ENCODE data around the gene PIK3R5.
A peak's percentile ranks its signal among the peaks of the same experiment; 100 is the strongest.

PIK3R5 gene

DNA sequence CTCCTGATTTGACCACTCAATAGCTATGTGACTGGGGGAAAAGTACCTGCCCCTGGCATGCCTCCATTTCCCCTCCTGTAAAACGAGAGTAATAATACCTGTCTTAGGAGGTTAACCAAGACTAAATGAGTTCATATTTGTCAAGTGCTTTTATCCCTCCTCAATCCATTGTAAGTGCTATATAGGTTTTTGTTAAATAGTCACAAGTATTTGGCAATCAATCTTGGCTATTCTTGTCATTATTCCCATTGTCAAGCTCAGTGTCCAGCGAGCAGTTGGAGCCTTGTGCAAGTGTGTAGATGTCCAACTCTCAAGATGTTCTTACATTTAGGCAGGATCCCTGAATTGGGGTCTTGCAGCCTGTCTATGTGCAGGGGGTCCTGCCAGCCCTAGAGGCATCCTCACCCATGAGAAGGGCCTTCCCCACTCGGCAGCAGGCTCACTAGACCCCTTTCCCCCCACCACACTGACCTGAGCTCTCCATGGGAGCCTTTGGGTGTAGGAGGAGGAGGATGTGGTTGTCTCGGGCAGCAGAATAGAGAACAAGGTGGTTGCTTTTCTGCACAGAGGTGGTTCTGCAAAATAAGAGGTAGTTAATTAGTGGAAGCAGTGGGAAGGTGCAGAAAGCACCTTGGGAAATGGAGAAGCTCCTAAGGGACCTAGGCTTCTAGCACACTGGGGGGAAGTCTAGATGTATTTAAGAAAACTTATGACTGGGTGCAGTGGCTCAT lies 116.0 kb downstream of the PIK3R5 start:
- no peak for DNase-seq

DNA sequence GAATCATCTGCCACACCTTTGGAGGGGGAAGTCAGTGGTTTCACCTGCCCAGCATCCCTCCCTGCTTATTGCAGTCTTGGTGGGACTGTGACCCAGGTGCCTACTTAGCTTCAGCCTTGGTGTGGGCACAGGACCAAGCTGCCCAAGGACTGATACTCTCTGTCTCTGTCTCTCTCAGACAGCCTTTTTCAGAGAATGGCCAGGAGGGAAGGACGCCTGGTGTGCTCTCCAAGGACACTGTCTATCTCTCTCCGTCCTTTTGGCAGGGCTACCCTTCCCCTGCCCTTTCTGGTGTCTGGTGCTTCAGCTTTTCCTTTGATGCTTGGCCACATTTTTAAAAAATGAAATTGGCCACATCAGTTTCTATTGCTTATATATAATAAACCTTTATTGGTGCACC lies 117.6 kb downstream of the PIK3R5 start:
- no peak for DNase-seq

DNA sequence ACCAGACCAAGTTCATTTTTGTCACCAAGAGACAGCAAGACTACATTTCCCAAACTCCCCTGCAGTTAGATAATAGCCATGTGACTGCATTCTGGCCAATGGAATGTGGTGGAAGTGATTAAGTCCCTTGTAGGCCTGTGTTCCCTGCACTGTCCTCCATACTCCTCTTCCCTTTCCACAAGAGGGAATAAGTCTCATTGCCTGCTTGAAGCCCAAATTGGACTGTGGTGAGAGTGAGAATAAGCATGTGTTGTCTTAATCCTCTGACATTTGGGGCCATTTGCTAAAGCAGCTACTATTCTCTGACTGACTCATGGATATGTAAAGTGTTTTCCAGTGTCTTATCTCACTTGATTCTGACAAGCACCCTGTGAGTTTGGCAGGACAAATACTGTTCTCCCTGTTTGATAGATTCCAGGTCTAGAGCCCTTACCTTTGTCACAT lies 118.7 kb downstream of the PIK3R5 start:
- peak; percentile 48 for DNase-seq

DNA sequence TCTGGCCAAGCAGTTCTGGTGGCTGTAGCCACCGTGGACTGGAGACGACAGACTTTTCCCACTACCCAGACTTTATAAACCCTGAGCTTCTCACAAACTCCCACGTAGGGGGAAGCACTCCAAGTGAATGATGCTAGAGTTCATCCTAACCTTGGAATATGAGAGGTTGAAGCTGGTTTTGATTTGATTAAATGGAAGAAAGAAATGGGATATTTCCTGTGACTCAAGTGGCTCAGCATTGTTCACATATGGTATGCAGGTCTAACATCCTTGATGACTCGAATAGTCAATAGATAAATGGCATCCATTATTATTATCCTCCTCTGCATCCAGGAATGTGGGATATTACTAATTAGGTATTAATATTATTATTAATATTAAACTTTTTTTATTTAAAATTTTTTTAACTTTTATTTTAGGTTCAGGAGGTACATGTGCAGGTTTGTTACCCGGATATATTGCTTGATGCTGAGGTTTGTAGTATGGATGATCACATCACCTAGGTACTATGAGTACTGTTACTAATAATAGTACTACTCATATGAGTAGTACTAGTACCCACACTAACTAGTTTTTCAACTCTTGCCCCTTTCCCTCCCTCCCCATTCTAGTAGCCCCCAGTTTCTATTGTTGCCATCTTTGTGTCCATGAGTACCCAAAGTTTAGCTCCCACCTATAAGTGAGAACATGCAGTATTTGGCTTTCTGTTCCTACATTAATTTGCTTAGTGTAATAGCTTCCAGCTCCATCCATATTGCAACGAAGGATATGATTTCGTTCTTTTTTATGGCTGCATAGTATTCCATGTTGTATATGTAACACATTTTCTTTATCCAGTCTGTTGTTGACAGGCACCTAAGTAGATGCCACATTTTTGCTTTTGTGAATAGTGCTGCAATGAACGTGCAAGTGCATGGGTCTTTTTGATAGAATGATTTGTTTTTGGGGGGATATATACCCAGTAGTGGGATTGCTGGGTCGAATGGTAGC lies 121.0 kb downstream of the PIK3R5 start:
- no peak for DNase-seq

DNA sequence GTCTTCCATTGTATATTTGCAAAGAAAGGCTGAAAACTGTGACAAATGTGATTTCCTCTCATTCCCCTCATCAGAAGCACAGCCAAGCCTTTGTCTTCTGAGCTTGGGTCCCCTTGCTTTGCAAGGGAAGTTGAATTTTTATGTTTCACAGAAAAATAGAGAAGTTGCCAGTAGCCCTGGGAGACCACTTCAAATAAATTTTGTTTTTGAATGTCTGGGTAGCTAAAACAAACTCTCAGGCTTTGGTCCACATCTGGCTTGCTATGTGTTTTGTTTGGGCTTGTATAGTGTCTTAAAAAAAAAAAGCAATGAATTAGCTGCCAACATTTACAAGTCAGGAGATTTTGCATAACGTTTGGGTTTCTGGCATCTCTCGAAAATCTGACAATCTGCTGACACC lies 122.2 kb downstream of the PIK3R5 start:
- no peak for DNase-seq

DNA sequence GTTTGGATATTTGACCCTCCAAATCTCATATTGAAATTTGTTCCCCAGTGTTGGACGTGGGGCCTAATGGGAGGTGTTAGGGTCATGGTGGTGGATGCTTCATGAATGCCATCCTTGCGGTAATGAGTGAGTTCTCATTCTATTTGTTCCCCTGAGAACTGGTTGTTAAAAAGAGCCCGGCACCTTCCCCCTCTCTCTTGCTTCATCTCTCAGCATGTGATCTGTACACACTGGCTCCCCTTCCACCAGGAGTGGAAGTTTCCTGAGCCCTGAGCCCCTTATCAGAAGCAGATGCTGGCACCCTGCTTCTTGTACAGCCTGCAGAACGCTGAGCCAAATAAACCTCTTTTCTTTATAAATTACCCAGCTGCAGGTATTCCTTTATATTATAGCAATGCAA lies 123.7 kb downstream of the PIK3R5 start:
- no peak for DNase-seq

DNA sequence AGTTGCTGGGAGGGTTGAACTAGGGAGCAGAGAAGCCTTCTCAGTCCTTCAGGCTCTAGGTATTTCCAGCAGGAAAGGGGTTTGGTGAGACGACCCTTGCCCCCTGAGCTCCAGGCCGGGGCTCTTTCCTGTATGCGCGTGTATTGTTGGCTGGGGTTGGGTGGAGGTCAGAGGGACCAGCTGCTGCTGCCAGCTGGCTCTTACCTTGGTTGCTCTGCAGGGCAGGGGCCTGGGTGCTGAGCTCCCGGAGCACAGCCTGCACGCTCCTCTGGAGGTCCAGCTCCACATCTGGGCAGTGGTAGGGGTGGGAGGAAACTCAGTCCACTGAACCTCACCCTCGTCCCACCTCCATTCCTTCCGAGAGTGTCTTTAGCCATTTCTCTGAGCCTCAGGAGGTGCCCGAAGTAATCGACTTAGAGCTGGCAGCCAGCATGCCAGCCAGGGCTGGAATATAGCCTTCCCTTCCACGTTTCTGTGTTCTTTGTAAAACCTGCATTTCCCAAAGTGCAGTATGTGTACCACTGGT lies 126.0 kb downstream of the PIK3R5 start:
- DNase-seq = no peak

DNA sequence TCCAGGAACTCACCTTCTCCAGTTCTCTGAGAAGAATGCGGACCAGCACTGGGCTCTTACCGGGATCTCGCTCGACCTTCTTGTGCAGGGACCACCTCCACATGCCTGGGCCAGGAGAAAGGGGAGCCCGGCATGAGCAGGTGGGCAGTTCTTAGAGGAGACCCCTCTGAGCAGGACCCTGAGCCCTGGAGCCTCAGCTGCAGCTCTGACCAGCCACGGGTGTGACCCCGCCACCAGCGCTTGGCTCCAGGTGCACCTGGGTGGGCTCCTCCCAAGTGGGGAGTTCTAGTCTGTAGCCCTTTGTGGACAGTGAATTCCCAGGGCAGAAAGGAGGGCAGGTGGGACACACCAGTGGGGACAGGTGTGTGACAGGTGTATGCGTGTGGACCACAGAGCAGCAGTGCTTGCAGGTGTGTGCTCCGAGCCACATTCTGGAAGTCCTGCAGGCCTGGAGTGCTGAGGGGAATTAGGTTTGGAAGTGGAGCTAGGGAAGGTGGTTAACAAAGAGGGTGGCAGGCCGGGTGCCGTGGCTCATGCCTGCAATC lies 126.9 kb downstream of the PIK3R5 start:
- no peak for DNase-seq

DNA sequence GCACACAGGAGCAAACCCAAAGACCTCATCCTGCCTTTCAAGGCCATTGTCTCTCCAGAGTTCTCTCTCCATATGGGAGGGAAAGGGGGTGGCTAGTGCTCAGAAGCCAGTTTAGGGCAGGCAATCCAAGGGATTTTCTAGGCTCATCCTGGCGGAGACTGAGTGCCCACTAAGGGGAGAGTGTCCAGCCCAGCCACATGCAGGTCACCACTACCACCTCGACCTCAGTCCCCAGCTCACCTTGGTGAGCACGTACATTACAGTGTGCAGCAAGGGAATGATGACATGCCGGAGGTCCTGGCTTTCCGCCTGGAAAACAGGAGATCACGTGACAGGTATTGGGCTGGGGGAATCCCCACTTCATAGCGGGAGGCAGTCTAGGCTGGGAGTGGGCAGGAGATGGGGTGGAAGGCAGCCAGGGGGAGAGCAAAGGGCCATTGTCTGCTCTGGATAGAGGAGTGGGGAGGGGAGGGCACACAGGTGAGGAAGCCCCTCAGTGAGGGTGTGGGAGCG lies 127.9 kb downstream of the PIK3R5 start:
- DNase-seq = no peak

DNA sequence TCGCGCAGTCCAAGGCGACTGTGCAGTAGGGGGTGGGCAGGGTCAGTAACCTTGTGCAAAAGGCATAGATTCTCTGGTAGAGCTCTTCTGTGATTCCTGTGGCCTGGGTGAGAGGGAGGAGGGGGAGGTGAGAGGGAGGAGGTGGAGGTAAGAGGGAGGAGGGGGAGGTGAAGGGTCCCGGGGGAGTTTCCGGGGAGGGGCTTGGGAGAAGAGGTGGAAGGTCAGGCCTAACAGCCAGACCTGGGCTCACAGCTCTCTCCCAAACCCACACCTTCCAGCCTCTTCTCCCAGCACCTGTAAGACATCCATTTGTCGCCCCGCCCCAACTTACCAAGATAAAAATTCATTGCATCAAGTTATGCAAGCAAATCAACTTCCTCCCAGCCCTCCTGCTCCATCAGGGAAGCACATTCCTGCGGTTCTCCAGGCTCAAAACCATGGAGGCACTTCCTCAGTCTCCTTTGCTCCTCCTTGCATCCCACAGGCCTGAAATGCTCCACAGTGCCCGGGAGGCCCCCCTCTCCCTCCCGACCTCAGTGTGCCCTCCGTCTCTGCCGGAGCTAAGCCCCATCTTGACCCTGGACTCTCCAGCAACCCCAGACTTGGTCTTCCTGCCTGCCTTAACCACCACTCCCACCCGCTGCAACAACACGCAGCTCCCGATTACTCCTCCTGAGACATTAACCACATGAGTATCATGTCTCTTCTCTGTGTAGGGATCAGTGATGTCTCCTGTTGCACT lies 128.5 kb downstream of the PIK3R5 start:
- DNase-seq = no peak

DNA sequence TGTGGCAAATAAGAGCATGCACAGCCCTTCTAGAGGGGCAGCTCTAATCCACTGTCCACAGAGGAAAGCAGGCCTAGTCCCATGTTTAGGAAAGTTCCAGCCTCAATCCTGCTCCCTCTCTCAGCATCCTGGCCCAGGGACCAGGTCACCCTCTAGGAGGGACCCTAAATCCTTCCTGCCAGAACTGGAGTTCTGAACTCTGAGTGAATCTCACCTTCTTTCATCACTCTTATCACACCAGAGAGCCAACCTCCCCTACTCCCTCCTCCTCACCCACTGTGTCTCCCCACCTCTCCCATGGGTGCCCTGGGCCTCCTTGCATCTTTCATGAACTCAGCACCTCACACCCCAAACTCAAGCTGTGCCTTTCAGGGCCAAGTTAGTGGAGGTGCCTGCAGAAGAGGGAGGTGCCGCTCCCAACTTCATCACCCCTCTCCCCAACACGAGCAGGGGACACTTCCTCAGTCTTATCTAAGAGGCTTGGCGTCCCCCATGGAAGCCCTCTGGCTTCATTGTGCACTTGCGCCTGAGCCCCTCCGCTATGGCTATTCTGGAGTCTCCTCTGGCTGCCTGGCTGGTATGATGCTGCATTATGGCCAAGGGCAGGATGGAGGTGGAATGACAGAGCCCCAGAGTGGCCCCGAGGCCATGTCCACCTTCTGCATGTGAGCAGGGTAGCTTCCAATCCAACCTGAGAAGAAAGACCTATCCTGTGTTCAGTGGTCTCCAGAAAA lies 129.7 kb downstream of the PIK3R5 start:
- DNase-seq = no peak

DNA sequence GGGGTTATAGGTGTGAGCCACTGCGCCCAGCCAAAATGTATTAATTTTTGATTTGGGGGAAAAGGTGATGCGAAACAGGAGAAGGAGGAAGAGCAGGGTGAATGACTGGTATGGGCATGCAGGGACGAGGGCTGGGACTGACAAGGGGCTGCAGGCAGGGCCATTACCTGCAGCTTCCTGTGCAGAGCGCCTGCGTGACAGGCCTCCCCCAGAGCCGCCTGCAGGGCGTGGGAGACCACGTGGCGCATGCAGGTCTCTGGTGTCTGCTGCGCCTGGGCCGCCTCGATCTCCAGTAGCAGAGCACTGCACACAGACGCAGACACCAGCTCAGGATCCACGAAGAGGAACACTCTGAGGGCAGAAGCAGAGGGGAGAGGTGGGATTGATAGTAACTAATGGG lies 130.4 kb downstream of the PIK3R5 start:
- DNase-seq = no peak

DNA sequence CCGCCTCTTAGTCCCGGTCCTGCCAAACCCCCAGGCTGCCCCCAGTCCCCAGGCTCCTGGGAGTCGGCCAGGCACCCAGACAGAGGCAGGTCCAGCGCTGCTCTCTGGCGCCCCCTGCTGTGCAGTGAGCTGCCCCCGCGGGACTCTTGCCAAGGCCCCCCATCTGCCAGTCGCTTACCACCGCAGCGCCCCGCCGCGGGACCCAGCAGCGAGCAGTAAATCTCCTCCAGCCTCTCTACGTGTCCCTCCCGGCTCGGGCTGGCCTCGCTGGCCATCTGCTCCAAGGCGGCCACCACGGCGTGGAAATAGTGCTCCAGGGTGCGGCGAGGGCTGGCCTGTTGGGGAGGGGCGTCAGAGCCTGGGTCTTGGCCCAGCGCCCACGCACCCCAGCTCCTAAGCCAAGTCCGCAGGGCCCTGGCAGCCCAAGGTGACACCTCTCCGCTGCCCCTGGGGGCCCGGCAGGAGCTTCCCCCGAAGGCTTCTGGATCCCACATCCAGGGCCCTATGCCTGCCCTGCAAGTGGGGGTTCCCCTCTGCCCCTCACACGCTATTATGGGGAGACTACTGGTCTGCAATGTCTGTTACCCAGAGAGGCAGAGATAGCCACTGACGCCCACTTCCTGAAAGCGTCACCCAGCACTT lies 132.7 kb downstream of the PIK3R5 start:
- peak; percentile 33 for DNase-seq

DNA sequence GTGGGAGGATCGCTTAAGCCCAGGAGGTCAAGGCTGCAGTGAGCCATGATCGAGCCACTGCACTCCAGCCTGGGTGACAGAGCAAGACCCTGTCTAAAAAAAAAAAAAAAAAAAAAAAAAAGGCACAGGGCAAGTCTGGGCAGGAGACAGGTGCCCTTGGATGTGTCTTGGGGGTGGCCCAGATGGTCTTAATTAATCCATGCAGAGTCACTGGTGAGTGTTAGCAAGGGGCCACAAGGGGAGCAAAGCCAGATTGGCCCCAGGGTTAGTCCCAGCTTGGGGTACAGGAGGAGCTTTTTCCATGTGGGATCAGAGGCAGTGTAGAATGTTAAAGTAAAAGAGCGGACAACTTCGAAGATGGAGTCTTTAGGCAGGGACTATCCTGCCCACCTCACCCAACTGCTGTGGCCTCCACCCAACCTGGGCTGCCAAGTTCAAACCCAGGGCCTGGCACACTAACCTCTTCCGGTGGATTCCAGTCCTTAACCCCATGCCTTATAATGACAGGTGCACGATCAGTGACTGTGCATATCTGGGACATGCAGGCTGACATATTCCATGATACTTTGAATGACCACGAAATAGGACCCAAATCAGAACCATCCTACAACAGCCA lies 134.2 kb downstream of the PIK3R5 start:
- DNase-seq = no peak

DNA sequence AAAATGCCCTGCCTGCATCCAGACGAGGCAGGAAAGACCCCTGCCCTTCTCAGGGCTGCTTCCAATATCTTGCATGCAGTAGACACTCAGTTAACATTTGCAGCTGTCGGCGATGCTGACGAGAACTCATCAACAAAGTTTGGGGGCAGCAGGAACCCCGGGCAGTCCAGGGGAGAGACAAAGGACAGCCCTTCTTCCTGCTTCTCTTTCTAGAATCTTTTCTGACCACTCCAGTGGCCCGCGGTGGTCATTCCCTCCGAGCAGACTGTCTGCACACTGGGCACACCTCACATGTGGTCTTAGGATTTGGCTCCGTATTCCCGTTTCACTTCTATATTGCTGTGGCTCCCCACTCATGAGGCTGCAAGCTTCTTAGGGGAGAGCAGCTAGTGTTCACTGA lies 135.4 kb downstream of the PIK3R5 start:
- DNase-seq = no peak

DNA sequence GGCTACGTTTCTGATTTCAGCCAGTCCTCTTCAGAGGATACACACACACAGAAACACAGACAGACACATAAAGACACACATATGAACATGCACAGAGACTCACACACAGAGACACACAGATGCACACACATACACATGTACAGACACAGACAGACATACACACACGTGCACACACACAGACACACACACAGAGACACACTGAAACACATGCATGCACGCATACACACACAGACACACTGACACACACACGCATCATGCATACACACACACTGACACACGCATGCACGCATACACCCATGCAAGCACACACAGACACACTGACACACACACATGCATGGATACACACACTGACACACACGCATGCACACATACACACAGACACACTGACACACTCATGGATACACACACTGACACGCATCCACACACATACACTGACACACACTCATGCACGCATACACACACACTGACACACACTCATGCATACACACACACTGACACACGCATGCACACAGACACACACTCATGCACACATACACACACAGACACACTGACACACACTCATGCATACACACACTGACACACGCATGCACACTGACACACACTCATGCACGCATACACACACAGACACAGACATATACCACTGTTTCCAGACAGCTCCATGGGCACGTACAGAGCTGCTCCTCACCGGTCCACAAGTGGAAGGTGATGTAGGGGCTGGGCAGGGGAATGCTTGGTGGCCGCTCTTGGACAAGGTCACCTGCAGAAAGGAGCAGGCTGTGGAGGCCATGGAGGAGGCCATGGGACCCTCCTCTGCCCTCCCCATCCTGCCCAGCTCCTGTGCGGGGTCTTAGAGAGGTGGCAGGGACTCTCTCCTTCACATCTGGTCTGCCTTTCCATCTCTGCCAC lies 136.2 kb downstream of the PIK3R5 start:
- no peak for DNase-seq
